ENCODE measurements around the gene MMADHC.
A peak's percentile ranks its signal among the peaks of the same experiment; 100 is the strongest.

The MMADHC gene

DNA sequence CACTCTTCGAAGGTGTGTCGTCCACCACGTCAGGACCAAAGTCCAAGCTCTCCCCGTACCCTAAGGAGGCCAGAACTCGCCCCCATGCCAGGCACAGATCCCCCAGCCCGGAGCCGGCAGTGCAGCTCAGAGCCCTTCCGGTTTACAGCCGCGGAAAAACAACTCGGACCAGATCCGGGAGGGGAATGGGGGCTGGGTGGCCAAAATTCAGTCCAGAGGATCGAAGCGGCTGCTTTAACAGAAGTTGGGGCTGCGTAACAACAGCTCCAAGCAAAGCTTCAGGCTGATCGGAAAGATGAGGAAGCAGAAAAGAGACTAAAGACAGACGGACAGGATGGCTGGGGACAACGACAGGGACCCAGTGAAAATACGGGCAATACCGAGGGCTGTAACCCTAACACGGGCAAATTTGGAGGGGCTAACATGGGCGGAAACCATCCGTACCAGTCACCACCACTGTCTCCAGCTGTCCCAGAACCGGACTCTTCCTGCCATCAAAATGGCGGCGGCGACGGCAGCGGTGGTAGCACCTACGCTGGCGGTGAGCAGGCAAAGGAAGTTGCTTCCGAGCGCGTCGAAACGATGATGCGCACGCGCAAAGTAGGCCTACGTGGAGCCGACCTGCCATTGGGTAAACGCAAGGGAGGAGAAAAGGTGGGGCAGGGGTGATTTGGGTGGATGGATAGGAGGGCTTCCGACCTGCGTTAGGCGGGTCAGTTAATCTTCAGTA lies at the start of gene MMADHC:
Gene MMADHC, minus strand, starts transcription at position 556 of the 730 bp plus-strand sequence. CDS start 678 bp downstream, outside the sequence.
- DNase-seq: peak; percentile 95

GRCh38 chr2:149634103-149634502 lies 46.5 kb upstream of the MMADHC start:
- DNase-seq: no peak

GRCh38 chr2:149630445-149630844 lies 42.9 kb upstream of the MMADHC start:
- DNase-seq: no peak

DNA sequence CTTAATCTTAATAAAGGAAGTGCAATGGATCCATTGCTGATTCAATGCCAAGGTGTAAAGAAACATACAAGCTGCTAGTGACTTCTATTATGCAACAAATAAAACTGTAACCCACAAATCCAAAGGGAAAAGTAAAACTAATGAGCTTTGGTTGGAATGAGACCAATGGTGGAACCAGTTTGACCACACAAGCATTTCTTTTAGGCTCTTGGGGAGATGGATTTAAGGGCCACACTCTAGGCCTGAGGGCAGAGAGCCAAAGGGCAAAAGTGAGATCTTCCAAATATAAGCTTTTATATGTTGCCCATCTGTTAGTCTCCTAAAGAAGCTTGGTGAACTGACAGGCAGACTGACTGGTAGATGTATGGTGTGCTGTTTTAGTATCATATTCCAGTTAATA lies 41.5 kb upstream of the MMADHC start:
- peak; percentile 8 for DNase-seq

DNA sequence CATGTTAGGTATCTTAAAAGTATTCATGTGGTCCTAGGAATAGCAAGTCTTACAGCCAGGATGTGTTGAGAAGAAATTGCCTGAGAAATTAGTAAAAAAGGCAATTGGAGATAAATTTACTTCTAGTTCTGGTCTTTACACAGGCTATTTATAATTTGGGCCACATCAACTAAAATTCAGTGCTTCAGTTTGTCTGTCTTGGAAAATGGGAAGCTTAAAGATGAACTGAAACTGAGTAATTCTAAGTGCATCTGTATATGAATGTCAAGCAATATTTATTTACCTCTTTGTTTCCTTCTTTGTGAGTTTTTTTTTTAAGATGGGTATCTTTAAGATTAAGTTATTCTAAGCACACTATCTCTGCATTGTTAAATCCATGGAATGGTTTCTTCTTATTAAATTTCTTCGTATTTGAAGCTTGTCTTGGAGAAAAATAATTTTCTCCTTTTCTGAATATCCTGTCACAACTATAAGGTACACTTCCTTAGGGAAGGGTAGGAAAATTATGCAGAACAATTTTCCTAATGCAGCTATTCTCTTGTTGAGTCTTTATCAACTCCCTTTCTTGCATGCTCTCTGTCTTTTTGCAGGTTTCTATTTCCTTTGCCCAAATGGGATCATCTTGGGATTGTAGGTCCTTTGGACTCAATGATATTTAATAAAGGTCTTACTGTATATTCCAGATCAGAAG lies 39.7 kb upstream of the MMADHC start:
- DNase-seq: no peak

DNA sequence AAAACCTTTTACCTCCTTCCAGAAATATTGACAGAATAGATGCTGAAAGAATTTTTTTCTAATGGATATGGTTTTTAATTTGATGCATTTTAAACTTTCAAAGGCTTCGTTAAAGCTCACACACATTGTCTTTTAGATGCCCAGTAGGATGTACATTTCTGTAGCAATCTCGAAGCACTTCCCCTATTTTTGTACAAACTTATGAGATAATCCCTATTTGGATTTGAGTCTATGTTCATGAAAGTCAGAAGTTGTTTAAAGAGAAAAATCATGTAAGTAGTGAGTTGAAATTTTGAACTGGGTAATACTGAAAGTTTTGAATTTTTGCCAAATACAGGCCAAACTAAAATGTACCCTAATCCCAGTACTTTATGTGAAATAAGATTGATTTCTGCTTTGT lies 38.1 kb upstream of the MMADHC start:
- DNase-seq: no peak

DNA sequence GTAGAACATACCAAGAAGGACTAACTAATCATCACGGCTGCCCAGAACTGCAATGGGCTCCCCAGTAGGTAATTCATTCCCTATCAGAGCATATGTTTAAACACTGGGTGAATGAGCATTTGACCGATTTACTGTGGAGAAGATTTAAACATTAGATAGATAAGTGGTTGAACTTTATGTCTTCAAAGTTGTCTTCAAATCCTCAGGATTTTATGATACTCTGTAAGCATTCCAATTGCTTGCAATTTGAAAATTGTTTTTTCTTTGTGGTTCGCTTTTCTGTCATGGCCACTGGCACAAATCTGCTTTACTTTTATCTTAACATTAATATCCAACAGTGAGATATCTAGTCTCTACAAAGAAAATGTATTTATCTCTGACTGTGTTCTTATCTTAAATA lies 37.7 kb upstream of the MMADHC start:
- no peak for DNase-seq

DNA sequence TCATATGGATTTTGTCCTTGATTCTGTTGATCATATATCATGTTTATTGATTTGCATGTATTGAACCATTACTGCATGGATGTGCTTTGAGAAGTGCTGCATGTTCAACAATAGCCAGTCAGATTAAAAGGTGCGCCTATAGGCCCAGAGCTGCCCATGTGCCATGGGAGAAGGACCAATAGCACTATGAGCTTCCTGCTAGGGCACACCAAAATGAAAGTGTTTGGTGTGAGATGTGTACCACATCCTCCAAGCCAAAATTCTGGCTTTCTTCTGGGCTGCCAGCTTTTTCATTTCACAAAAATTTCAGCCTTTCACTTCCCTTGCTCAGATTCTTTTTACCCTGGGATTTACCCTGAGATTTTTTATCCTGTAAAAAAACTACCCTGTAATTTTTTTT lies 34.8 kb upstream of the MMADHC start:
- no peak for DNase-seq

DNA sequence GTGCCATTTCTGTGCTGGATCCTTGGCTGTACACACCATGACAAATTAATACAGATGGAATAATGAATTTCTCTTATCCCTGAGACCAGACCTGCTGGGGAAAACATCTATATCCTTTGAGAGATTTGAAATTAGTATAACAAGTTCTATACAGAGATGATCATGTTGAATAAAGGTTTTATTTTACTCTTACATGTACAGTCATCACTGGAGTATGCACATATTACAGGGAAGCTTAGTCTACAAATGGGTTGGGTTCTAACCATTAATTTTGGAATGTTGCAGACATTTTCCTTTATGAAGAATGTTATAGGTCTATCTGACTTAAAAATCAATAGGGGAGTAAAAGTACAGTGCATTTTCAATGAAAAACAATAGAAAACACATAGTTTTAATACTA lies 29.9 kb upstream of the MMADHC start:
- no peak for DNase-seq

DNA sequence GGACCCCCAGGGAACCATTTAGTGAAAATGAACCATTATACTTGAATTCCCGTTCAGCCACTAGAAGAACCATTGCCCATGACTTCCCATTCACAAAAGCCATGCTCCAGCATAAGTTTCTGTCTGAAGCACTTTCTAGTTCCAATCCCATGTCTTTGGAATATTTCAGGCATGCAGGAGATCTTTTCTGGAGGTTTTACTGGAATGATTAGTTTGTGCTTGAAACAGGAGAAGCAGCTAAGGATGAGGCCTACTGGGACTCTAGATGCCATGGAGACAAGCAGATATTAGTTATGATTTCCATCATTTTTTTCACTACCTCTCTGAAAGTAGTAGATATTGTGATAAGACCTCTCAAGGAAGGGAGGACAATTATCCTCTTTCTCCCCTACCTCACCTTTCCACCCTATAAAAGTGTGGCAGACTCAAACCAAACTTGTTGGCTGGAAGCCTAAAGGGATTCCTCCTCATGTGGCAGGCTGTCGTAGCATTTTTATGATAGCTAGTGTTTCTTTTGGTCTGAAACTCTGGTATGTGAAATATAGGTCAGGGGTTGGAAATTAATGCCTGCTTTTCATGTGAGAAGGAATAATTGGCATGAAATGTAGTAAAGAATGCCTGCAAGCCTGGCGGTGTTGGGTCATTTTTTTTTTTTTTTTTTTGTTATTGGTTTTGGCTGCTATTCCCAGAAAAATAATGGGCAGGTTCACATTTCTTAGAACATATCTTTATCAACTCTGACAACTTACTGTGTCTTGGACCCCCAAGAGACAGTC lies 29.3 kb upstream of the MMADHC start:
- DNase-seq: no peak

DNA sequence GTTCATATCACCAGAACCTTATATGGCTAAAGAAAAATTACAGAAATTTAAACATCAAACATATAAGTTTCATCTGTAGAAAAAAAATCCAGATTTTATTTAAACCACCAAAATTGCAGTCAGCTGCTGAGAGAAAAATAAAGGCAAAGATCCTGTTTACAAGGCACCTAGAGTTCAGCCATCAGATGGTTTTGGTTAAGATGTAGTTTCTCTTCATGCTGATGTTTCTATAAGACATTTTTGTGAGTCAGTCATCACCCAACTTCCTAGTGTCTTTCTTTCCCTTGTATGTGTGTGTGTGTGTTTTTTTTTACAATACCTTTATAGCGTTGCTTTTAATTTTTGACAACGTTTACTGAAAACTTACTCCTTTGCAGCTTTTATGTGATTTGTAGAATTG lies 26.1 kb upstream of the MMADHC start:
- DNase-seq: no peak

GRCh38 chr2:149612122-149612521 lies 24.5 kb upstream of the MMADHC start:
- no peak for DNase-seq

DNA sequence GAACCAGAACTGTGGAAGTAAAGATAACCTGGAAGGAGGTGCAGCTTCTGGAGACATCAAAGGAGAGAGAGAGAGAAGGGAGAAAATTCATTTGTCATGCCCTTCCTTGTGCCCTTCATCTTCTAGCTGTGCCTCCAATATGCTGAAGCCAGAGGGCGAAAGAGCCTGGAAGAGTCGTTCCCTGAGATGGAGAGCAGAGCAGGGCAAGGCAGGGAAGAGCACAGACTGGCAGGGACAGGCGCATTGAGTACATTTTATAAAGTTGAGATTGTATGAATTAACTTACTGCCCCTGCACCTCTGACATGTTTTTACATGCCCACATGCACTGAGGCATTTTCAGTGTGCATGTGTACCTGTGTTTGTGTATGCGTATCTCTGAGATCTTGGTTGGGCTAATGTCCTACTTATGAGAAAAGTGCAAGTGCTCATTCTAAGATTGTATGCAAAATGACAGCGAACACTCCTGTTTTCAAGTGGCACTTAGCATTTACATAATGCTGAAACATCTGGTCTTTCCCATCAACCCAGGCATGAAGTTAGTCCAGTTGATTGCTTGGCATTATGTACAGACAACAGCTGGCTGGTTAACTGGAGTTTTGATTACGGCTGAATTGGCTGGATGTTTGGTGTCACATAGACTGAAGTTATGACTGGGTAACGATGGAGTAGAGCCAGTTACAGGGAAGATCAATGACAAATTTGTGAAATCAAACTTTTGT lies 23.7 kb upstream of the MMADHC start:
- DNase-seq: peak; percentile 84

DNA sequence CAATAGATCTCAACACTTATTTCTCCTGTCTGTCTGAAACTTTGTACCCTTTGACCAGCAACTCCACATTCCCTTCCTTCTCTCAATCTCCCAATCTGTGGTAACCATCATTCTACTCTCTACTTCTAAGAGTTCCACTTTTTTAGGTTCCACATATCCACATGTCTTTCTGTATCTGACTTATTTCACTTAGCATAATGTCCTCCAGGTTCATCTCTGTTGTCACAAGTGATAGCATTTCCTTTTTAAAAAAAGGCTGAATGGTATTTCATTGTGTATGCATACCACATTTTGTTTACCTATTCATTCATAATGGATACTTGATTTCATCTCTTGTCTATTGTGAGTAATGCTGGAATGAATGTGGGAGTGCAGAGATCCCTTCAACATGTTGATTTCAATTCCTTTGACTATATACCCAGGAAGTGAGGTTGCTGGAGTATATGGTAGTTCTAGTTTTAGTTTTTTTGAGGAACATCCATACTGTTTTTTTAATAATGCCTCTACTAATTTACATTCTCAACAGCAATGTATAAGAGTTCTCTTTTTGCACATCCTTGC lies 18.8 kb upstream of the MMADHC start:
- no peak for DNase-seq

GRCh38 chr2:149603248-149603647 lies 15.7 kb upstream of the MMADHC start:
- DNase-seq: no peak

DNA sequence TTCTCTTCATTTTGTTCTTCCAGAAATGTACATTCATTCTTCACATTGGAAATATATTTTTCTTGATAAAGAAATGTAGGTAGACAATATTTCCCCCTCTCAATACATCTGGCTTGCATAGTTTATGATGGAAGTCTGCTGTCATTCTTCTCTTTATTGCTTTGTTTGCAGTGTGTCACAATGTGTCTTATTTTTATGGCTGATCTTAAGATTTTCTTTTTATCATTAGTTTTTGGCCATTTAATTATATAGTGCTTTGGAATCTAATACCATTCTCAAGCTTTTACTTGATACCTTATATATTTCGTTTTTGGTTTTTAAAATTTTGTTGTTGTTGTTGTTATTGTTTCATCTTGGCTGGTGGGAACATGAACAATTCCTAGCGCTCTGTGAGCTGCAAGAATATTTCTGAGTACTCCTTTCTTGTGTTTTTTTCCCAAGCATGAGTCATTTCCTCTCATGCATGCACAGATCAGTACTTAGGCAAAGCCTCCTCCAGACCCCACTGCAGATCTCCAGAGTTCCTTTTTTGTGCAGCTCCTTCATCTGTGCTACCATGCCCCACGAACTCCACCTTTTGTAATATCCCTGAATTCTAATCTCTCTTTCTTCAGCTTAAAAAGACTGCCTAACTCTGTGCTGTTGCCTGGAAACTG lies 13.7 kb upstream of the MMADHC start:
- no peak for DNase-seq

DNA sequence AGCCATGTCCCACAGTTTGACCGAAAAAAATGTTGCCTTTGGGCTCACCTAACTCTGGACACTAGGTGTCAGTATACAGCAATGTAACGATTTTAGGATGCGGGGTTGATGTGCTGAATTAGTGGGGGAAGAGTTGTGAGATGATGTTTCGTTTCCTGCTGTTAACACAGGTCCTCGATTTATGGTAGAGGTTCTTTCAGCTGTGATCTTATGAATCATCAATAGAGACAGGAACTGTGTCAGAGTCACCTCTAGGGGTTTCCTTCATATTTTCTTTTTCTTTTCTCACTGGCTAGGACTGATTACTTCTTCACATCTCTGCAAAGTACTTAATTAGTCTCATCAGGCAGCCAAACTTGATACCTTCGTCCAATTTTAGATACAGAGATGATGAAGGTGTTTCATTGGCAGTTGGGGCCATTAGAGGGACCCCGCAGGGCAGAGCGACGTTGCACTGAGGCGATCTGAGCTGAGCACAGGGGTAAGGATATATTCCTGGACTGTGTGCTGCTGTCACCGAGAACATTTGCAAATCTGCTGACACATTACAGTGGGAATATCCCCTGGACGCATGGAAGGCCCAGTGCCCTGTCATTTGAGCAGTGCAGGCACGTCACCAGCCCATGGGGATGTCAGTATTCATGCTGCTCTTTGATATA lies 10.2 kb upstream of the MMADHC start:
- DNase-seq: peak; percentile 77

GRCh38 chr2:149597050-149597667 lies 9.6 kb upstream of the MMADHC start:
- no peak for DNase-seq

DNA sequence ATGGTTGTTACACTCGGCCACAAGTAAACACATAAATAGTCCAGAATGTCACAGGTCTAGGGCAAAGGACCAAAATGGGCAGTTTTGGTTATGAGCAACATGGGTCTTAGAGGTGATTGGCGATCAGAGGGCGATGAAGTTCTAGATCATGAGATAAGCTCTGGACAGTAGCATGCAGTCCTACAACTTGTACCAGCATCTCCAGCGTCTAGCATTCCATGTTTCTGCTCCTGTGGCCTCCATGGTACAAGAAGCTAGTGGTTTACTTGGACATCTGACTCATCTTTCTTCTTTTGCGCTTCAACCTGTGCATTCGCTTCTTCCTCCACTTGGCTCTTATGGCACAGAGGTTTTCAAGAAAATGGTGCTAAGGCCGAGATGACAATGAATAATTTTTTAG lies 8.9 kb upstream of the MMADHC start:
- no peak for DNase-seq

DNA sequence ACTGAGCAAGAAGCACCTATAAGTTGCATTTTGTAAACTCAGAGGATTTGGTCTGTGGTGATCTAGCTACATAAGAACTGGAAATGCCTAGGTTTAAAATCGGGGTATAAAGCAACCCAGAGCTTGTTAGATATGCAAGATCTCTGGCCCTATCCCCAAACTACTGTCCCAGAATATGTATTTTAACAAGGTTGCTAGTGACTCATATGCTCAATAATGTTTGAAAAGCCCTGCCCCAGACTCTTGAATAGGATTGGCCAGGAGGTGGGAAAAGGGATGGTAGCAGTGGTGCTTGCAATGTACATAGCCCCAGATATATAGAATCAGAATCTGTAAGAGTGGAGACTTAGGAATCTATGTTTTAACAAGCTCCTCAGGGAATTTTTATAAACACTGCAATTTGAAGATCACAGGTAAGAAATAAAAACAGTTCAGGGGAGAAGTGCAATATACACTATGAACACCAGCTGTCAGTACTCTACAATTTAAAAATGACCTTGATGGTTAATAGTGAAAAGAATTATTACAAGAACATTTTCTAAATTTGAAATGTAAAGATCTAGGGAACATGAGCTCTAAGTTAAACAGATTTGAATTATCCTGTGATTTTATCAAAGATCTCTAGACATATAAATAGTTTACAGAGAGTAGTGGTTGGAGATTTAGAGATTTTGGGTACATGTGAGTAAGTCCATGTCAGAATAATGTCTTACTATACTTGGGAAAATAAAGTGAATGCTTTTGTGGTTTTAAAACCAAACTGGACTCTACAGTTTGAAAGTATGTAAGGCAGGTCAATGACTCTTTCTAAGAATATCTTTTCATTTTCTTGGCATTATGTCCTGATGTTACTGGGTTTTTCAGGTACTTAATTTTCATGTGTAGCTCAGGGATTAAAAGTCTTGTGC lies 7.7 kb upstream of the MMADHC start:
- DNase-seq: no peak
